ENCODE data around the gene DHX34. TPM values are rescaled to one million over a fixed set of nuclear protein-coding genes. Genes with fewer than 3 reads are reported as not detected.
"Not testable (repeated sequence)": the region's sequence is repeated elsewhere in the genome, so short reads cannot be mapped to it uniquely, and the experiment has no call there.

DHX34 gene, protein sequence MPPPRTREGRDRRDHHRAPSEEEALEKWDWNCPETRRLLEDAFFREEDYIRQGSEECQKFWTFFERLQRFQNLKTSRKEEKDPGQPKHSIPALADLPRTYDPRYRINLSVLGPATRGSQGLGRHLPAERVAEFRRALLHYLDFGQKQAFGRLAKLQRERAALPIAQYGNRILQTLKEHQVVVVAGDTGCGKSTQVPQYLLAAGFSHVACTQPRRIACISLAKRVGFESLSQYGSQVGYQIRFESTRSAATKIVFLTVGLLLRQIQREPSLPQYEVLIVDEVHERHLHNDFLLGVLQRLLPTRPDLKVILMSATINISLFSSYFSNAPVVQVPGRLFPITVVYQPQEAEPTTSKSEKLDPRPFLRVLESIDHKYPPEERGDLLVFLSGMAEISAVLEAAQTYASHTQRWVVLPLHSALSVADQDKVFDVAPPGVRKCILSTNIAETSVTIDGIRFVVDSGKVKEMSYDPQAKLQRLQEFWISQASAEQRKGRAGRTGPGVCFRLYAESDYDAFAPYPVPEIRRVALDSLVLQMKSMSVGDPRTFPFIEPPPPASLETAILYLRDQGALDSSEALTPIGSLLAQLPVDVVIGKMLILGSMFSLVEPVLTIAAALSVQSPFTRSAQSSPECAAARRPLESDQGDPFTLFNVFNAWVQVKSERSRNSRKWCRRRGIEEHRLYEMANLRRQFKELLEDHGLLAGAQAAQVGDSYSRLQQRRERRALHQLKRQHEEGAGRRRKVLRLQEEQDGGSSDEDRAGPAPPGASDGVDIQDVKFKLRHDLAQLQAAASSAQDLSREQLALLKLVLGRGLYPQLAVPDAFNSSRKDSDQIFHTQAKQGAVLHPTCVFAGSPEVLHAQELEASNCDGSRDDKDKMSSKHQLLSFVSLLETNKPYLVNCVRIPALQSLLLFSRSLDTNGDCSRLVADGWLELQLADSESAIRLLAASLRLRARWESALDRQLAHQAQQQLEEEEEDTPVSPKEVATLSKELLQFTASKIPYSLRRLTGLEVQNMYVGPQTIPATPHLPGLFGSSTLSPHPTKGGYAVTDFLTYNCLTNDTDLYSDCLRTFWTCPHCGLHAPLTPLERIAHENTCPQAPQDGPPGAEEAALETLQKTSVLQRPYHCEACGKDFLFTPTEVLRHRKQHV
- total RNA-seq (2014; rRNA removed; shearing (Covaris generic)): 29.7 and 30.5 TPM in 2 replicates

DNA sequence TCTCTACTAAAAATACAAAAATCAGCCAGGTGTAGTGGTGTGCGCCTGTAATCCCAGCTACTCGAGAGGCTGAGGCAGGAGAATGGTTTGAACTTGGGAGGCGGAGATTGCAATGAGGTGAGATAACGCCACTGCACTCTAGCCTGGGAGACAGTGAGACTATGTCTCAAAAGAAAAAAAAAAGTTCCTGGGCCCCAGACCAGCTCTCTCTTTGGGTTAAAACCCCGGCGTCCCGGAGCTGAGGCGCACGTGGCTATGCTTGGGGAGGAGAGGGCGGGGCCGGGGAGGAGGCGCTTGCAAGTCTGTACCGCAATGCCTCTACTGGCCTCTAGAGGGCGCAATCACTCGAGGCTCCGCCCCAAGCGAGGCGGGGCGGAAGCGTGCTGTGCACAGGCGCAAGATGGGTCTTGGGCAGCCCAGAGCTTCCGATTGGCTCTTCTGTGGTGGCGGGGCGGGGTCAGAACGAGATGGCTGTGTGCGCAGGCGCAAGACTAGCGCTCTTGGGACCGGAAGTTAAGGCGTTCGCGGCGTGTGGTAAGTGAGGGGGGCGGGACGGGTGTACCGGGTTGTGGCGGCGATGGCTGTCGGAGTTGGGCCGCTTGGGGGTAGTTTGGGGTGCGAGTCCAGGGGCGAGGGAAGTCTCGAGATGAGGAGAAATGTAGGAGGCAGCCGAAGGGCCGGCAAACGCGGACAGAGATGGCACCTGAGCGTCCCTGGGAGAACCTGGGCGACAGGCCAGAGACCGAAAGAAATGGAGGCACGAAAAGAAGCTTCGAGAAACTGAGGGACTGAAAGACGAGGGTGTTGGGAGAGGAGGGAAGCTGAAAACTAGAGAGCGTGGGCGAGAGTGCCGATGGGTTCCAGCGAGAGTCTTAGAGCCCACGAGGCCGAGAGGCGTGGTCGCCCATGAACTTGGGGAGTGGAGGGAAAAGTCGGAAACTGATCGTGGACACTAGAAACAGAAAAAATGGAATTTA, at the start of gene DHX34:
TSS of gene DHX34 (plus strand) at position 497 of the 977 bp plus-strand sequence. CDS start 3,716 bp downstream, outside the sequence.
- peak; percentile 100 for DNase-seq (ENCODE audit: low read depth)

DNA sequence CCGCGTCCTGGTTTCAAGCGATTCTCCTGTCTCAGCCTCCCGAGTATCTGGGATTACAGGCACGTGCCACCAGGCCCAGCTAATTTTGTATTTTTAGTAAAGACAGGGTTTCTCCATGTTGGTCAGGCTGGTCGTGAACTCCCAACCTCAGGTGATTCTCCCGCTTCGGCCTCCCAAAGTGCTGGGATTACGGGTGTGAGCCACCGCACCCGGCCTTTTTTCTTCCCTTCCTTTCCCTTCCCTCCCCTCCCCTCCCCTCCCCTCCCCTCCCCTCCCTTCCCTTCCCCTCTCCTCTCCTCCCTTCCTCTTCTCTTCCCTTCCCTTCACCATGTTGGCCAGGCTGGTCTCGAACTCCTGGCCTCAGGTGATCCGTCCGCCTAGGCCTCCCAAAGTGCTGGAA, 48.2 kb upstream of the DHX34 start:
- not testable (repeated sequence) for DNase-seq (ENCODE audit: low read depth)

DNA sequence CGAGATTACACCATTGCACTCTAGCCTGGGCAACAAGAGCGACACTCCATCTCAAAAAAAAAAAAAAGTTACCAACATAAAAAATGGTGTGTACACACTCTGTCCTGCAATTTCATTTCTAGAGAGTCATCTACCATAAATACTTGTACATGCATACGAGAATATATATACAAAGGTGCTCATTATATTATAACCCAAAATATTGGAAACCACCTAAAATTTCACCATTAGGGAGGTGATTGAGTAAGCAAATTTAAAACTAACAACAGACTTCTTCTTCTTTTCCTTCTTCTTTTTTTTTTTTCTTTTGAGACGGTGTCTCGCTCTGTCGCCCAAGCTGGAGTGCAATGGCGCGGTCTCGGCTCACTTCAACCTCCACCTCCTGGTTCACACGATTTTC, 46.9 kb upstream of the DHX34 start:
- no peak for DNase-seq (ENCODE audit: low read depth)

DNA sequence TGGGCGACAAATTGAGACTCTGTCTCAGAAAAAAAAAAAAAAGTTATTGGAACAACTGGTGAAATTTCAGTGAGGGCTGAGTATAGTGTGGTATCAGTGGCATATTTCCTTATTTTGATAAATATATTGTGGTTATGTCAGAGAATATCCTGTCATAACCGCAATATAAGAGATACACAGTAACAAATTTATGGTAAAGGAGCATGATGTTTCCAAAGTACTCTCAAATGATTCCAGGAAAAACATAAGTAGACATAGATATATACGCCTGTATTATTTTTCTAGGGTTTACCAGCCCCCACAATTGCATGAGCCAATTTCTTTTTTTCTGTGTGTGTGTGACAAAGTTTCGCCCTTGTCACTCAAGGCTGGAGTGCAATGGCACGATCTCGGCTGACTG, 45.1 kb upstream of the DHX34 start:
- DNase-seq (ENCODE audit: low read depth): no peak

DNA sequence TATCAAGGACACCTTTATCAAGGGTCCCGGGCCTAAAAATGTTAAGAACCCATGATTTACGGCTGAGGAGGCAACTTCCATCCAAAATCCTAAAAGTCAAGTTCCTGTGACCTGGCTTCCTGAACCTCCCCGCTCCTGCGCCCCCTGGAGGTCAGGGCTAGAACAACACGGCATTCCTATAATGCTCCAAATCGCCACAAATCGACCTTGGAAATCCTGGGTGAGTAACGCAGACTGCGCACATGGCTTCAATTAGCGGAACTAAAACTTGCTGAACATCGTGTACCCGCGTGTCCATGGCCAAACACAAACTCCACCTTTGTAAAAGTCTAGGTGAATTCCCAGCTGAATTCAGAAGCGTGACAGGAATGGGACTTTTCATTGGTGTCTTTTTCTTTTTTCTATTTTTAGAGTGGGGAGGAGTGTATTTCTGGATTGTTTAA, 43.8 kb upstream of the DHX34 start:
- DNase-seq (ENCODE audit: low read depth): peak; percentile 80

DNA sequence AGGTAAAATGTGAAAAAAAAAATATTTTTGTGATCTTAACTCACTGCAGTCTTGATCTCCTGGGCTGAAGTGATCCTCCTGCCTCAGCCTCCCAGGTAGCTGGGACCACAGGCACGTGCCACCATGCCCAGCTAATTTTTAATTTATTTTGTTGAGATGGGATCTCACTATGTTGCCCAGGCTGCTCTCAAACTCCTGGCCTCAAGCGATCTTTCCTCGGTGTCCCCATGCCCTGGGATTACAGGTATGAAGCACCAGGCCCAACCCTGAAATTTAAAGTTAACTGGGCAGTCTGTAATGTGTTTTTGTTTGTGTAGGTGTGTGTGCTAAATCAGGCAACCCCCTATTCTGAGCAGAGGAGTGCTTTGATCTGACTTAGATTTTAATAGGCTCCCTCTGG, 42.8 kb upstream of the DHX34 start:
- no peak for DNase-seq (ENCODE audit: low read depth)

DNA sequence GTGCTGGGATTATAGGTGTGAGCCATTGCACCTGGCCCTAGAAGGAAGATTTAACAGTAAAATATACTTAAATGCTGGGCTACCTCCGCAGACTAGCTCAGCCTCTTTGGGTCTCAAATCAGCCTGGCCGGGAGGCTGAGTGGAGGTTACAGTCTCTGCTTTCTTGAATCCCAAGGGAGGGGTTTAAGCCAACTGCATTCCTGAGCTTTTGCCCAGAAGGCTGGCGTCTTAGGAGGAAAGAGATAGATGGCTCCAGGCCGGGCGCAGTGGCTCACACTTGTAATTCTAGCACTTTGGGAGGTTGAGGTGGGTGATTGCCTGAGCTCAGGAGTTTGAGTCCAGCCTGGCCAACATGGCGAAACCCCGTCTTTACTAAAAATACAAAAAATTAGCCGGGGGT, 40.1 kb upstream of the DHX34 start:
- DNase-seq (ENCODE audit: low read depth): no peak

DNA sequence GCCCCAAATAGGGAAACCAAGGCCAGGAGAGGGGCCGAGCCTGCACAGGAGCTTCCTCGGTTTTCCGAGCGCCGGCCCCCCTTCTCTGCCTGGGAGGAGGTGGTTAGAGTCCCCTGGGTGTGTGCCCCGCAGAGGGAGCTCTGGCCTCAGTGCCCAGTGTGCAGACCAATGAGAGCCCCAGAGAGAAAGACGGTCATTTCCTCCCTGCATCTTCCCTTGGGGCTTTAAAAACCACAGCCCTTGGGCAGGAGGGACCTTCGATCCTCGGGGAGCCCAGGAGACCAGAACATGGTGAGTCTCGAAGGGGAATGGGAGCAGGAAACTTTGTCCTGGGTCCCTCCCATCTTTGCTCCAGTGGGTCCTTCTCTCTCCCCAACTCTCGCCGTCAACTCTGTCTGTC, 39.5 kb upstream of the DHX34 start, which contains the start of gene C5AR1:
TSS of gene C5AR1 (plus strand) at position 254 of the 400 bp plus-strand sequence. CDS start at position 289, 35 bp downstream.
- no peak for DNase-seq (ENCODE audit: low read depth)

DNA sequence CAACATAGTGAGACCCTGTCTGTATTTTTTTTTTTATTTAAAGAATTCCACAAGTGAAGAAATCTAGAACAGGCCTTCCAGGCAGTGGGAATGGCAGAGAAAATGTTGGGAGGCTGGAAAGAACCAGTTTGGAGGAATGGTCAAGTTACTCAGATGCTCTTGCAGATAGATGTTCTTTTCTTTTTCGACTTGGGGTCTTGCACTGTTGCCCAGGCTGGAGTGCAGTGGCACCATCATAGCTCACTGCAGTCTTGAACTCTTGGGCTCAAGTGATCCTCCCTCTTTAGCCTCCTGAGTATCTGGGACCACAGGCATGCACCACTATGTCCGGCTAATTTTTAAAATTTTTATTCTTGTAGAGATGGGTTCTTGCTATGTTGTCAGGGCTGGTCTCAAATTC, 38.8 kb upstream of the DHX34 start:
- no peak for DNase-seq (ENCODE audit: low read depth)

DNA sequence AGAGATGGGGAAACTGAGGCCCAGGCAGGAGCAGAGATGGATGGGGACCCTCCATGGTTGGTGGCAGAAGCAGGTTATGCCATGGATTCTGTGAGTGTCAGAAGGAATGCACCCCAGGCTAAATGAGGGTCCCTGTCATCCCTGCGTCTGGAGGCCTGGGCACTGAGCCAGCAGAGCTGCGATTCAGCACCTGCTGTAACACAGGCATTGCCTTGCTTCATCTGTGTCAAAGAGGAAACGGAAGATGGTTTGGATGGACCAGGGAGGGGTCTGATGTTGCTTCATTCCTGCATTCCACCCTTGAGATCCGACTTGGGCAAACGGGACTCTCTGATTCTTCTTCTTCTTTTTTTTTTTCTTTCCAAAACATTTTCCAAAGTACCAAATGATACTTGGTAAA, 38.3 kb upstream of the DHX34 start:
- peak; percentile 49 for DNase-seq (ENCODE audit: low read depth)

DNA sequence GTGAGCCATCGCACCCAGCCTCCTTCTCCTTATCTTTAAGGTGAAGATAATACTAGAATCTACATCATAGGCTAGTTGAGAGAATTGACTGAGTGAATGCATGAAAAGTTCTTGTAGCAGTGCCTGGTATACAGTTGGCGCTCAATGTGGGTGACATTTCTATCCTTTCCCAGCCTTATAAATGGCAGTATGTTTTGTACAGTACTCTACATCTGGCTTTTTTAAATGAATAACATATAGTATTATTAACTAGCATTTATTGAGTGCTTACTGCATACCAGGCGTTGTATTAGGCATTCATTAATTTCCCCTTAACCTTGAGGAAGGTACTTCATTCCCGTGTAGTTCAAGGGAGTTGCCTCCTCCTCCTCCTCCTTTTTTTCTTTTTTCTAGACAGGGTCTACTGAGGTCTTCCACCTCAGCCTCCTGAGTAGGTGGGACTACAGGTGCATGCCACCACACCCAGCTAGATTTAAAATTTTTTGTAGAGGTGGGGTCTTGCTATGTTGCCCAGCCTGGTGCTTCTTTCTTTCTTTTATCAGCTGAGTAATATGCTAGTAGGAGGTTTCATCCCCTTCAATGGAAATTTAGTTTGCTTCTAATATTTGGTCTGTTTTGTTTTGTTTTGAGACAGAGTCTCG, 36.6 kb upstream of the DHX34 start:
- DNase-seq (ENCODE audit: low read depth): no peak

DNA sequence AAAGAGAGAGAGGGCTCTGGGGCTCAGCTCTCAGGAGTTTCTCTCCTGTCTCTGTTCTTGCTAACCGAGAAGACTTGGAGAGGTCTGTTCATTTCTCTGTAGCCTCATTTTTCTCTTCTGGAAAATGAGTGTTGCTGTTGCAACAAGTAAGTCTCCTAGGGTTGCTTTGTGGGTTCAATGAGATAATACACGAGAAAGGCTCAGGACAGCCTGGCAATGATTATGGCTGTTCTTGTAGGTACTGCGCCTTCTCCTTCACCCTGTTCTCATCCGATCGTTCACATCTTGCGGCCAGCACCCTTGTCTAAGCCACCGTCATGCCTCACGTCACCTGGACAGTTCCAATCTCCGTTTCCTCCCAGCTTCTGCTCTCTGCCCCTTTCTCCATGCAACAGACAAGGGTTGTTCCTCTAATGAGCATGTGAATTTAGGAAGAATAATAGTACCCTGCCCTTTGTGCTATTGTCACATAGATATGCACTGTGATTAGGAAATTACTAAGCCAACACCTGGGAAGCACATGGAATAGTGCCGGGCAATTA, 35.3 kb upstream of the DHX34 start:
- DNase-seq (ENCODE audit: low read depth): no peak

DNA sequence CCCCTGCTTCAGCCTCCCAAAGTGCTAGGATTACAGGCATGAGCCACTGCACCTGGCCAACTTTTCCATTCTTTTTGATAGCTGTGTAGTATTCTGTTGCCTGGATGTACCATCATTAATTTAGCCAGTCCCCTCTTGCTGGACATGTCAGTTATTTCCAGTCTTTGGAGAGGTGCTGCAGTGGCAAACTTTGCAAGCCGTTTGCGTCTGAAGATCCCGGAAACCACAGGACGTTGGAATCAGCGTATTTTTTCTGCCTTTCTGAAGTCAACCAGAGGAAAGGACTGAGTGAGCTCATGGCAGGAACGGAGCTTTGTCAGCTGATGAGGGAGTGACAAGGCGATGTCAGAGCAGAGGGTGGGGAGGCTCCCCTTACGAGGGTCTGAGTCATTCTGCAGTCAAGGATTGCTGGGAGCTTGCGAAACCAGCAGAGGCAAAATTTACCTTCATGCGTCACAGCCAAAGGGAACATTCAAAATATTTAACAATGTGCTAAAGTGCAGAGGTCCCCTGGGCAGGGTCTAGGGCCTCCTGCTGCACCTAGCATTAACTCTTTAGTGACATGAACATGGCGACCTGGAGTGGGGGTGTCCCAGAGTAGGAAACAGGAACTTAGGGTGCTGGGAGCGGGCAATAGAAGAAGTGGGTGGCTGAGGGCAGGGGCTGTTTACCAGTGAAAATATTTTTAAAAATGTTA, 33.8 kb upstream of the DHX34 start:
- peak; percentile 92 for DNase-seq (ENCODE audit: low read depth)

DNA sequence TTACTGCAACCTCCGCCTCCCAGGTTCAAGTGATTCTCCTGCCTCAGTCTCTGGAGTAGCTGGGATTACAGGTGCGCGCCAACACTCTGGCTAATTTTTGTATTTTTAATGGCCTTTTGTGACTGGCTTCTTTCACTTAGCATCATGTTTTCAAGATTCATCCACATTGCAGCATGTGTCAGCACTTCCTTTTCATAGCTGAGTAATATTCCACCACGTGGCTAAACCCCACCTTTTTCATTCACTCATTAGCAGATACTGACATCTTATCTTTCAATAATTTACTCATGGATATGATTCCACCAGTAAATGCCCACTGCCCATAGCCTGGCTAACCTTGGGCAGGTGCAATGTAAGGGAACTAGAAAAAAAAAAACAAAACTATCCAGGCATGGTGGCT, 32.6 kb upstream of the DHX34 start:
- no peak for DNase-seq (ENCODE audit: low read depth)

DNA sequence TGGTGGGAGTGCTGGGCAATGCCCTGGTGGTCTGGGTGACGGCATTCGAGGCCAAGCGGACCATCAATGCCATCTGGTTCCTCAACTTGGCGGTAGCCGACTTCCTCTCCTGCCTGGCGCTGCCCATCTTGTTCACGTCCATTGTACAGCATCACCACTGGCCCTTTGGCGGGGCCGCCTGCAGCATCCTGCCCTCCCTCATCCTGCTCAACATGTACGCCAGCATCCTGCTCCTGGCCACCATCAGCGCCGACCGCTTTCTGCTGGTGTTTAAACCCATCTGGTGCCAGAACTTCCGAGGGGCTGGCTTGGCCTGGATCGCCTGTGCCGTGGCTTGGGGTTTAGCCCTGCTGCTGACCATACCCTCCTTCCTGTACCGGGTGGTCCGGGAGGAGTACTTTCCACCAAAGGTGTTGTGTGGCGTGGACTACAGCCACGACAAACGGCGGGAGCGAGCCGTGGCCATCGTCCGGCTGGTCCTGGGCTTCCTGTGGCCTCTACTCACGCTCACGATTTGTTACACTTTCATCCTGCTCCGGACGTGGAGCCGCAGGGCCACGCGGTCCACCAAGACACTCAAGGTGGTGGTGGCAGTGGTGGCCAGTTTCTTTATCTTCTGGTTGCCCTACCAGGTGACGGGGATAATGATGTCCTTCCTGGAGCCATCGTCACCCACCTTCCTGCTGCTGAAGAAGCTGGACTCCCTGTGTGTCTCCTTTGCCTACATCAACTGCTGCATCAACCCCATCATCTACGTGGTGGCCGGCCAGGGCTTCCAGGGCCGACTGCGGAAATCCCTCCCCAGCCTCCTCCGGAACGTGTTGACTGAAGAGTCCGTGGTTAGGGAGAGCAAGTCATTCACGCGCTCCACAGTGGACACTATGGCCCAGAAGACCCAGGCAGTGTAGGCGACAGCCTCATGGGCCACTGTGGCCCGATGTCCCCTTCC, 28.9 kb upstream of the DHX34 start:
- DNase-seq (ENCODE audit: low read depth): no peak

DNA sequence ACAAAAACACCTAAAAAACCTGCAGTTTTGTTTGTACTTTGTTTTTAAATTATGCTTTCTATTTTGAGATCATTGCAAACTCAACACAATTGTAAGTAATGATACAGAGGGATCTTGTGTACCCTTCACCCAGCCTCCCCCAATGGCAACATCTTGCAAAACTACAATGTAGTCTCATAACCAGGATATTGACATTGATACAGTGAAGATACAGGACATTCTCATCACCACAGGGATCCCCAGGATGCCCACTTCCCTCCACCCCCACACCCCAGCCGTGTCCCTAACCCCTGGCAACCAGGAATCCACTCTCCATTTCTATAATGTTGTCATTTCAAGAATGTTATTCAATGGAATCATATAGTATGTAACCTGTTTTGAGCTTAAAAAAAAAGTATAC, 27.5 kb upstream of the DHX34 start:
- no peak for DNase-seq (ENCODE audit: low read depth)

DNA sequence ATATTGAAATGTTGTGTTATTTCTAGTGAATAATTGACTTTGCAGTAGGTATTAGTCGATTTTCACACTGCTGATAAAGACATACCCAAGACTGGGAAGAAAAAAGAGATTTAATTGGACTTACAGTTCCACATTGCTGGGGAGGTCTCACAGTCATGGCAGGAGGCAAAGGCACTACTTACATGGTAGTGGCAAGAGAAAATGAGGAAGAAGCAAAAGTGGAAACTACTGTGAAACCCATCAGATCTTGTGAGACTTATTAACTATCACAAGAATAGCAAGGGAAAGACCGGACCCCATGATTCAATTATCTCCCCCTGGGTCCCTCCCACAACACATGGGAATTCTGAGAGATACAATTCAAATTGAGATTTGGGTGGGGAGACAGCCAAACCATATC, 27.1 kb upstream of the DHX34 start:
- DNase-seq (ENCODE audit: low read depth): no peak

DNA sequence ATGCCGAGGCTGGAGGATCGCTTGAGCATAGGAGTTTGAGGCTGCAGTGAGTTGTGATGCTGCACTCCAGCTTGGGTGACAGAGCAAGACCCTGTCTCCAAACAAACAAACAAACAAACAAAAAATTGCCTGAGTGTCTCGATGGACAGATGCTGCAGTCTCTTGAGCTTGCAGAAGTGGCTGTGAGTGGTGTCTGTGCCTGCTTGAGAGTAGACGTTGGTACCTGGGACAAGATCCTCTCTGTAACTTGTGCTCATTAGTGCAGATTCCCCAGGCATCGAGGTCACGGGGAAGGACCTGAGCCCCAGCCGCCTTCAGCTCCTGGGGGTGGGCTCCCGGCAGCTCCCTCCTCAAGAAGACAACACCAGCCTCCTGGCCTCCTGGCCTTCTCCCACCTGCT, 25.7 kb upstream of the DHX34 start:
- DNase-seq (ENCODE audit: low read depth): no peak

Data from Daoy (cell line).